ENCODE data around the gene PLCXD3.

DNA sequence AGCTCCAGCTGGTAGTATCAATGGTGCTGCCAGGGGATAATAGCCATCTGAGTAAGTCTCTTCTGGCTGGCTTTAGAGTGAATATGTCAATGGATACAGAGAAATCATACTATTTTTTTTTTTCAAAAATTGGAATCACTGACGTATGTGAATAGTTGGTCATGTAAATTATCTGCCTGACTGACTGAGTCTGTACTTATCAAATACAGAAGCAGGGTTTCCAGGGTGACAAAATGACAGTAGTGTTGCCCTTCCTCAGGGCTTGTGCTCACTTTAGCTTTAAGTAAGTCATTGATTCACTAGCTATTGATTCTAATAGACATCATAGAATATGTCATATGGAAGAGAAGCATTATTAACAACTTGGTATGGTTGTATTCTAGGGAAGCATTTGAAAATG is 171.1 kb downstream of the PLCXD3 start:
- TF ChIP-seq, protein P1, sequence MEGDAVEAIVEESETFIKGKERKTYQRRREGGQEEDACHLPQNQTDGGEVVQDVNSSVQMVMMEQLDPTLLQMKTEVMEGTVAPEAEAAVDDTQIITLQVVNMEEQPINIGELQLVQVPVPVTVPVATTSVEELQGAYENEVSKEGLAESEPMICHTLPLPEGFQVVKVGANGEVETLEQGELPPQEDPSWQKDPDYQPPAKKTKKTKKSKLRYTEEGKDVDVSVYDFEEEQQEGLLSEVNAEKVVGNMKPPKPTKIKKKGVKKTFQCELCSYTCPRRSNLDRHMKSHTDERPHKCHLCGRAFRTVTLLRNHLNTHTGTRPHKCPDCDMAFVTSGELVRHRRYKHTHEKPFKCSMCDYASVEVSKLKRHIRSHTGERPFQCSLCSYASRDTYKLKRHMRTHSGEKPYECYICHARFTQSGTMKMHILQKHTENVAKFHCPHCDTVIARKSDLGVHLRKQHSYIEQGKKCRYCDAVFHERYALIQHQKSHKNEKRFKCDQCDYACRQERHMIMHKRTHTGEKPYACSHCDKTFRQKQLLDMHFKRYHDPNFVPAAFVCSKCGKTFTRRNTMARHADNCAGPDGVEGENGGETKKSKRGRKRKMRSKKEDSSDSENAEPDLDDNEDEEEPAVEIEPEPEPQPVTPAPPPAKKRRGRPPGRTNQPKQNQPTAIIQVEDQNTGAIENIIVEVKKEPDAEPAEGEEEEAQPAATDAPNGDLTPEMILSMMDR (IDR thresholded peaks at IDR 0.05; ENCODE audit: insufficient read depth, low read length) = no peak
- TF ChIP-seq POLR2AphosphoS5 (IDR thresholded peaks at IDR 0.05; ENCODE audit: low read depth) (no peak), GABPA (IDR thresholded peaks at IDR 0.05; ENCODE audit: low read depth) (no peak), SPI1 (IDR thresholded peaks at IDR 0.05; ENCODE audit: borderline replicate concordance, low read depth) (no peak)
- TF ChIP-seq, protein P2, sequence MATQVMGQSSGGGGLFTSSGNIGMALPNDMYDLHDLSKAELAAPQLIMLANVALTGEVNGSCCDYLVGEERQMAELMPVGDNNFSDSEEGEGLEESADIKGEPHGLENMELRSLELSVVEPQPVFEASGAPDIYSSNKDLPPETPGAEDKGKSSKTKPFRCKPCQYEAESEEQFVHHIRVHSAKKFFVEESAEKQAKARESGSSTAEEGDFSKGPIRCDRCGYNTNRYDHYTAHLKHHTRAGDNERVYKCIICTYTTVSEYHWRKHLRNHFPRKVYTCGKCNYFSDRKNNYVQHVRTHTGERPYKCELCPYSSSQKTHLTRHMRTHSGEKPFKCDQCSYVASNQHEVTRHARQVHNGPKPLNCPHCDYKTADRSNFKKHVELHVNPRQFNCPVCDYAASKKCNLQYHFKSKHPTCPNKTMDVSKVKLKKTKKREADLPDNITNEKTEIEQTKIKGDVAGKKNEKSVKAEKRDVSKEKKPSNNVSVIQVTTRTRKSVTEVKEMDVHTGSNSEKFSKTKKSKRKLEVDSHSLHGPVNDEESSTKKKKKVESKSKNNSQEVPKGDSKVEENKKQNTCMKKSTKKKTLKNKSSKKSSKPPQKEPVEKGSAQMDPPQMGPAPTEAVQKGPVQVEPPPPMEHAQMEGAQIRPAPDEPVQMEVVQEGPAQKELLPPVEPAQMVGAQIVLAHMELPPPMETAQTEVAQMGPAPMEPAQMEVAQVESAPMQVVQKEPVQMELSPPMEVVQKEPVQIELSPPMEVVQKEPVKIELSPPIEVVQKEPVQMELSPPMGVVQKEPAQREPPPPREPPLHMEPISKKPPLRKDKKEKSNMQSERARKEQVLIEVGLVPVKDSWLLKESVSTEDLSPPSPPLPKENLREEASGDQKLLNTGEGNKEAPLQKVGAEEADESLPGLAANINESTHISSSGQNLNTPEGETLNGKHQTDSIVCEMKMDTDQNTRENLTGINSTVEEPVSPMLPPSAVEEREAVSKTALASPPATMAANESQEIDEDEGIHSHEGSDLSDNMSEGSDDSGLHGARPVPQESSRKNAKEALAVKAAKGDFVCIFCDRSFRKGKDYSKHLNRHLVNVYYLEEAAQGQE (IDR thresholded peaks at IDR 0.05; ENCODE audit: insufficient replicate concordance, low read depth) = no peak

Measured in HL-60 (cell line).